Liver (tissue), 3 donors: ENCODE data around the gene TEX28.
"Not testable (repeated sequence)": the region's sequence is repeated elsewhere in the genome, so short reads cannot be mapped to it uniquely, and the experiment has no call there.

Experiments
- EGR1 ChIP-seq, 2 donors: IDR thresholded peaks; 2 replicates each; pipeline ENCODE4 v1.6.1; 2016 to 2018; ENCODE audit warnings: antibody characterized with exemption in 2 of 2, low read depth in 2 of 2
- GABPA ChIP-seq, 2 donors: IDR thresholded peaks in 1 of 2; conservative IDR thresholded peaks in 1 of 2; 2 replicates each; pipeline ENCODE4 v1.6.1; 2016; ENCODE audit warnings: antibody characterized with exemption in 2 of 2, mild to moderate bottlenecking in 1 of 2, moderate library complexity in 1 of 2
- HNF4A ChIP-seq, 2 donors: conservative IDR thresholded peaks; 2 replicates each; pipeline ENCODE4 v1.6.1; 2016; ENCODE audit warnings: antibody characterized with exemption in 2 of 2, mild to moderate bottlenecking in 2 of 2
- HNF4G ChIP-seq: IDR thresholded peaks from 2 replicates; pipeline ENCODE4 v1.6.1; 2016; ENCODE audit warnings: antibody characterized with exemption
- JUND ChIP-seq, 2 donors: IDR thresholded peaks; 2 replicates each; pipeline ENCODE4 v1.6.1; 2016; ENCODE audit warnings: antibody characterized with exemption in 2 of 2
- RAD21 ChIP-seq, 2 donors: IDR thresholded peaks; 2 replicates each; pipeline ENCODE4 v1.6.1; 2016; ENCODE audit warnings: antibody characterized with exemption in 2 of 2, mild to moderate bottlenecking in 2 of 2
- SP1 ChIP-seq: IDR thresholded peaks from 2 replicates; pipeline ENCODE4 v1.6.1; 2018; ENCODE audit warnings: antibody characterized with exemption, mild to moderate bottlenecking
- TAF1 ChIP-seq: conservative IDR thresholded peaks from 2 replicates; pipeline ENCODE4 v1.6.1; 2016; ENCODE audit warnings: antibody characterized with exemption, mild to moderate bottlenecking
- YY1 ChIP-seq: IDR thresholded peaks from 2 replicates; pipeline ENCODE4 v1.6.1; 2016; ENCODE audit warnings: antibody characterized with exemption, mild to moderate bottlenecking
- TF ChIP-seq, protein P1 (sequence below): fragments of 150-350 bp; IDR thresholded peaks from 2 replicates; pipeline ENCODE4 v1.5.1; 2017; ENCODE audit warnings: improper control_type of control experiment, low read depth, low read length; ENCODE audit not compliant: missing input control
- TF ChIP-seq, protein P2 (sequence below): IDR thresholded peaks from 2 replicates; pipeline ENCODE4 v1.6.1; 2016; ENCODE audit warnings: antibody characterized with exemption, mild to moderate bottlenecking
- TF ChIP-seq, protein P3 (sequence below): IDR thresholded peaks from 2 replicates; pipeline ENCODE4 v1.6.1; 2016; ENCODE audit warnings: antibody characterized with exemption
- TF ChIP-seq, protein P4 (sequence below): IDR thresholded peaks from 2 replicates; pipeline ENCODE4 v1.6.1; 2016; ENCODE audit warnings: antibody characterized with exemption
- TF ChIP-seq, protein P5 (sequence below): IDR thresholded peaks from 2 replicates; pipeline ENCODE4 v1.6.1; 2016; ENCODE audit warnings: antibody characterized with exemption
- donor health status: healthy.
- donor health status: healthy.

DNA sequence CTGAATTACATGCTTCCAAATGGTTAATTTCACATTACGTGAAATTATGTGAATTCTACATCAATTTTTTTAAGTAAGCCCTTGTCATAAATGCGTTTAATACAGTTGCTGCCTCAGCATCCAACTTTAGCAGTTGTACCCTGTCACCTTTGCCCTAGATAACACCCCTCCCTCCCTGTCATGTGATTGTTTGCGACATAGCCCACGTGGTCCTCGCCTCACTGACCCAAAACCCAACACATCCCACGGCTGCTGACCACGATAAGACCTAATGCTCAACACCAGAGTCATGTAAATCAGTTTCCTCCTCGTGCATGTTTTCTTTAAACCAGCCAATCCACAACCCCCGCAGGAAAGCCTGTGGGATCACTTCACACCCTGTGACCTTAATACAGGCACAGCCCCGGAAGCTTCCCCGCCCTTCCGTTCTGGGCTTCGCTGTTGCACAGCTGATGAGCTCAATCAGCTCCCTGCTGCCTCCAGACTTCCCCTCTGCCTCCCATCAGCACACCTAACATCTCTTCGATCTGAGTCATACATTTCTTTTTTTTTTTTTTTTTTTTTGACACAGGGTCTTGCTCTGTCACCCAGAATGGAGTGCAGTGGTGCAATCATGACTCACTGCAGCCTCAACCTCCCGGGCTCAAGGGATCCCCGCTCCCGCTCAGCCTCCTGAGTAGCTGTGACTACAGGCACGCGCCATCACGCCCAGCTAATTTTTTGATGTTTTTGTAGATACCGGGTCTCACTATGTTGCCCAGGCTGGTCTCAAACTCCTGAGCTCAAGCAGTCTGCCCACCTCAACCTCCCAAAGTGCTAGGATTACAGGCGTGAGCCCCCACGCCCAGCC is 10.2 kb downstream of the TEX28 start:
- TF ChIP-seq, protein P1, sequence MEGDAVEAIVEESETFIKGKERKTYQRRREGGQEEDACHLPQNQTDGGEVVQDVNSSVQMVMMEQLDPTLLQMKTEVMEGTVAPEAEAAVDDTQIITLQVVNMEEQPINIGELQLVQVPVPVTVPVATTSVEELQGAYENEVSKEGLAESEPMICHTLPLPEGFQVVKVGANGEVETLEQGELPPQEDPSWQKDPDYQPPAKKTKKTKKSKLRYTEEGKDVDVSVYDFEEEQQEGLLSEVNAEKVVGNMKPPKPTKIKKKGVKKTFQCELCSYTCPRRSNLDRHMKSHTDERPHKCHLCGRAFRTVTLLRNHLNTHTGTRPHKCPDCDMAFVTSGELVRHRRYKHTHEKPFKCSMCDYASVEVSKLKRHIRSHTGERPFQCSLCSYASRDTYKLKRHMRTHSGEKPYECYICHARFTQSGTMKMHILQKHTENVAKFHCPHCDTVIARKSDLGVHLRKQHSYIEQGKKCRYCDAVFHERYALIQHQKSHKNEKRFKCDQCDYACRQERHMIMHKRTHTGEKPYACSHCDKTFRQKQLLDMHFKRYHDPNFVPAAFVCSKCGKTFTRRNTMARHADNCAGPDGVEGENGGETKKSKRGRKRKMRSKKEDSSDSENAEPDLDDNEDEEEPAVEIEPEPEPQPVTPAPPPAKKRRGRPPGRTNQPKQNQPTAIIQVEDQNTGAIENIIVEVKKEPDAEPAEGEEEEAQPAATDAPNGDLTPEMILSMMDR = not testable (repeated sequence)
- not testable (repeated sequence) for TF ChIP-seq YY1; GABPA (IDR thresholded peaks at IDR 0.05 in 1 of 2, conservative IDR thresholded peaks at IDR 0.05 in 1 of 2); RAD21 (IDR thresholded peaks at IDR 0.05); EGR1 (IDR thresholded peaks at IDR 0.05; ENCODE audit: low read depth in 2 of 2); JUND (IDR thresholded peaks at IDR 0.05); TAF1; SP1; HNF4A (conservative IDR thresholded peaks at IDR 0.05); HNF4G
- TF ChIP-seq, protein P2, sequence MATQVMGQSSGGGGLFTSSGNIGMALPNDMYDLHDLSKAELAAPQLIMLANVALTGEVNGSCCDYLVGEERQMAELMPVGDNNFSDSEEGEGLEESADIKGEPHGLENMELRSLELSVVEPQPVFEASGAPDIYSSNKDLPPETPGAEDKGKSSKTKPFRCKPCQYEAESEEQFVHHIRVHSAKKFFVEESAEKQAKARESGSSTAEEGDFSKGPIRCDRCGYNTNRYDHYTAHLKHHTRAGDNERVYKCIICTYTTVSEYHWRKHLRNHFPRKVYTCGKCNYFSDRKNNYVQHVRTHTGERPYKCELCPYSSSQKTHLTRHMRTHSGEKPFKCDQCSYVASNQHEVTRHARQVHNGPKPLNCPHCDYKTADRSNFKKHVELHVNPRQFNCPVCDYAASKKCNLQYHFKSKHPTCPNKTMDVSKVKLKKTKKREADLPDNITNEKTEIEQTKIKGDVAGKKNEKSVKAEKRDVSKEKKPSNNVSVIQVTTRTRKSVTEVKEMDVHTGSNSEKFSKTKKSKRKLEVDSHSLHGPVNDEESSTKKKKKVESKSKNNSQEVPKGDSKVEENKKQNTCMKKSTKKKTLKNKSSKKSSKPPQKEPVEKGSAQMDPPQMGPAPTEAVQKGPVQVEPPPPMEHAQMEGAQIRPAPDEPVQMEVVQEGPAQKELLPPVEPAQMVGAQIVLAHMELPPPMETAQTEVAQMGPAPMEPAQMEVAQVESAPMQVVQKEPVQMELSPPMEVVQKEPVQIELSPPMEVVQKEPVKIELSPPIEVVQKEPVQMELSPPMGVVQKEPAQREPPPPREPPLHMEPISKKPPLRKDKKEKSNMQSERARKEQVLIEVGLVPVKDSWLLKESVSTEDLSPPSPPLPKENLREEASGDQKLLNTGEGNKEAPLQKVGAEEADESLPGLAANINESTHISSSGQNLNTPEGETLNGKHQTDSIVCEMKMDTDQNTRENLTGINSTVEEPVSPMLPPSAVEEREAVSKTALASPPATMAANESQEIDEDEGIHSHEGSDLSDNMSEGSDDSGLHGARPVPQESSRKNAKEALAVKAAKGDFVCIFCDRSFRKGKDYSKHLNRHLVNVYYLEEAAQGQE = not testable (repeated sequence)
- TF ChIP-seq, protein P3, sequence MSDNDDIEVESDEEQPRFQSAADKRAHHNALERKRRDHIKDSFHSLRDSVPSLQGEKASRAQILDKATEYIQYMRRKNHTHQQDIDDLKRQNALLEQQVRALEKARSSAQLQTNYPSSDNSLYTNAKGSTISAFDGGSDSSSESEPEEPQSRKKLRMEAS = not testable (repeated sequence)
- TF ChIP-seq, protein P4, sequence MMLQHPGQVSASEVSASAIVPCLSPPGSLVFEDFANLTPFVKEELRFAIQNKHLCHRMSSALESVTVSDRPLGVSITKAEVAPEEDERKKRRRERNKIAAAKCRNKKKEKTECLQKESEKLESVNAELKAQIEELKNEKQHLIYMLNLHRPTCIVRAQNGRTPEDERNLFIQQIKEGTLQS = not testable (repeated sequence)
- TF ChIP-seq, protein P5, sequence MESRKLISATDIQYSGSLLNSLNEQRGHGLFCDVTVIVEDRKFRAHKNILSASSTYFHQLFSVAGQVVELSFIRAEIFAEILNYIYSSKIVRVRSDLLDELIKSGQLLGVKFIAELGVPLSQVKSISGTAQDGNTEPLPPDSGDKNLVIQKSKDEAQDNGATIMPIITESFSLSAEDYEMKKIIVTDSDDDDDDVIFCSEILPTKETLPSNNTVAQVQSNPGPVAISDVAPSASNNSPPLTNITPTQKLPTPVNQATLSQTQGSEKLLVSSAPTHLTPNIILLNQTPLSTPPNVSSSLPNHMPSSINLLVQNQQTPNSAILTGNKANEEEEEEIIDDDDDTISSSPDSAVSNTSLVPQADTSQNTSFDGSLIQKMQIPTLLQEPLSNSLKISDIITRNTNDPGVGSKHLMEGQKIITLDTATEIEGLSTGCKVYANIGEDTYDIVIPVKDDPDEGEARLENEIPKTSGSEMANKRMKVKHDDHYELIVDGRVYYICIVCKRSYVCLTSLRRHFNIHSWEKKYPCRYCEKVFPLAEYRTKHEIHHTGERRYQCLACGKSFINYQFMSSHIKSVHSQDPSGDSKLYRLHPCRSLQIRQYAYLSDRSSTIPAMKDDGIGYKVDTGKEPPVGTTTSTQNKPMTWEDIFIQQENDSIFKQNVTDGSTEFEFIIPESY = not testable (repeated sequence)
